Measurements from ENCODE around the gene PRKN. TPM values are rescaled to one million over a fixed set of nuclear protein-coding genes. Genes with fewer than 3 reads are reported as not detected.

PRKN gene
- total RNA-seq, 1 experiment from 2014 or later: 1.1 TPM

DNA sequence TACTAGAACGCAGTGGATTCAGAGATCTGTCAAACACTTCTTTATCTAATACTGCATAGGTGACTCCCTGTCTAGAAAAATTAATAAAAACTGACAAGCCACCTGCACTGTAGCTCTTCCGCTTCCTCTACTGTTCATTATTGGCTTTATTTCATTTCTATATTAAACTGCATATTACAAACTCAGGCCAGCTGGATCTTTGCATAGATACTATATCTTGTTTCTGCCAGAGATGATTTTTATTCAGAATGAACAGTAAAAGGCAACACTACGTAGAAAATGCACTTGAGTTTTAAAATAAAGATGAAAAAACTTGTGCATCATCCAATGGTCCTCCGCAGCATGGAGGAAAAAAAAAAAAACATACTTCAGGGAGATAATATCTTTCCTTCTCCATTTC, 508.3 kb downstream of the PRKN start:
- no peak for DNase-seq (ENCODE audit: low read depth)
- in situ Hi-C loops (cut with HindIII; ENCODE audit: low pct_unique_long_range_greater_than_20kb, low sequenced_read_pairs): no loop called here

GRCh38 chr6:162217811-162218493, 509.6 kb downstream of the PRKN start:
- in situ Hi-C loops (cut with HindIII; ENCODE audit: low pct_unique_long_range_greater_than_20kb, low sequenced_read_pairs): no loop called here
- DNase-seq (ENCODE audit: low read depth): no peak

- in situ Hi-C loops (cut with HindIII; ENCODE audit: low pct_unique_long_range_greater_than_20kb, low sequenced_read_pairs): no loop called here
- DNase-seq (ENCODE audit: low read depth): no peak
Measured at GRCh38 chr6:162217058-162217457, 510.5 kb downstream of the PRKN start.

GRCh38 chr6:162211777-162212176, 515.8 kb downstream of the PRKN start:
- DNase-seq (ENCODE audit: low read depth): no peak
- in situ Hi-C loops (cut with HindIII; ENCODE audit: low pct_unique_long_range_greater_than_20kb, low sequenced_read_pairs): no loop called here

- in situ Hi-C loops (cut with HindIII; ENCODE audit: low pct_unique_long_range_greater_than_20kb, low sequenced_read_pairs): no loop called here
- DNase-seq (ENCODE audit: low read depth): no peak
Measured at GRCh38 chr6:162211022-162211421, 516.5 kb downstream of the PRKN start.

- no peak for DNase-seq (ENCODE audit: low read depth)
- in situ Hi-C loops (cut with HindIII; ENCODE audit: low pct_unique_long_range_greater_than_20kb, low sequenced_read_pairs): no loop called here
Measured at GRCh38 chr6:162203287-162203686, 524.3 kb downstream of the PRKN start.

- DNase-seq (ENCODE audit: low read depth): no peak
- in situ Hi-C loops (cut with HindIII; ENCODE audit: low pct_unique_long_range_greater_than_20kb, low sequenced_read_pairs): no loop called here
Measured at GRCh38 chr6:162200945-162201690, 526.4 kb downstream of the PRKN start.

GRCh38 chr6:162200041-162200440, 527.5 kb downstream of the PRKN start:
- peak; percentile 44 for DNase-seq (ENCODE audit: low read depth)
- in situ Hi-C loops (cut with HindIII; ENCODE audit: low pct_unique_long_range_greater_than_20kb, low sequenced_read_pairs): no loop called here

- no peak for DNase-seq (ENCODE audit: low read depth)
- in situ Hi-C loops (cut with HindIII; ENCODE audit: low pct_unique_long_range_greater_than_20kb, low sequenced_read_pairs): no loop called here
Measured at GRCh38 chr6:162198925-162199324, 528.6 kb downstream of the PRKN start.

GRCh38 chr6:162198076-162198475, 529.5 kb downstream of the PRKN start:
- no peak for DNase-seq (ENCODE audit: low read depth)
- in situ Hi-C loops (cut with HindIII; ENCODE audit: low pct_unique_long_range_greater_than_20kb, low sequenced_read_pairs): no loop called here

GRCh38 chr6:162195441-162195840, 532.1 kb downstream of the PRKN start:
- no peak for DNase-seq (ENCODE audit: low read depth)
- in situ Hi-C loops (cut with HindIII; ENCODE audit: low pct_unique_long_range_greater_than_20kb, low sequenced_read_pairs): no loop called here

GRCh38 chr6:162190981-162191380, 536.6 kb downstream of the PRKN start:
- DNase-seq (ENCODE audit: low read depth): no peak
- in situ Hi-C loops (cut with HindIII; ENCODE audit: low pct_unique_long_range_greater_than_20kb, low sequenced_read_pairs): no loop called here

- no peak for DNase-seq (ENCODE audit: low read depth)
- in situ Hi-C loops (cut with HindIII; ENCODE audit: low pct_unique_long_range_greater_than_20kb, low sequenced_read_pairs): no loop called here
Measured at GRCh38 chr6:162187168-162187935, 540.2 kb downstream of the PRKN start.

DNA sequence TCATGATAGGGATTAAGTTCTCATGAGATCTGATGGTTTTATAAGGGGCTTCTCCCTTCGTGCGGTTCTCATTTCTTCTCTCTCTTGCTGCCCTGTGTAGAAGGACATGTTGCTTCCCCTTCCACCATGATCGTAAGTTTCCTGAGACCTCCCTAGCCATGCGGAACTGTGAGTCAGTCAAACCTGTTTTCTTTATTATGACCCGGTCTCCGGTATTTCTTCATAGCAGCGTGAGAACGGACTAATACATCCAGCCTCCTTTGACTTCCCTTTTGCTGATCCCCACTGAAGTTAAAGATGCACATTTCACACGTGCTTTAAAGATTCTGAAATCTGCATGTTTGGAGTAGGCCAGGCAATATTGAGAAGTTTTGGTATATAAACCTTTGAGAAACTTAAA, 543.1 kb downstream of the PRKN start:
- peak; percentile 36 for DNase-seq (ENCODE audit: low read depth)
- in situ Hi-C loops (cut with HindIII; ENCODE audit: low pct_unique_long_range_greater_than_20kb, low sequenced_read_pairs): no loop called here

DNA sequence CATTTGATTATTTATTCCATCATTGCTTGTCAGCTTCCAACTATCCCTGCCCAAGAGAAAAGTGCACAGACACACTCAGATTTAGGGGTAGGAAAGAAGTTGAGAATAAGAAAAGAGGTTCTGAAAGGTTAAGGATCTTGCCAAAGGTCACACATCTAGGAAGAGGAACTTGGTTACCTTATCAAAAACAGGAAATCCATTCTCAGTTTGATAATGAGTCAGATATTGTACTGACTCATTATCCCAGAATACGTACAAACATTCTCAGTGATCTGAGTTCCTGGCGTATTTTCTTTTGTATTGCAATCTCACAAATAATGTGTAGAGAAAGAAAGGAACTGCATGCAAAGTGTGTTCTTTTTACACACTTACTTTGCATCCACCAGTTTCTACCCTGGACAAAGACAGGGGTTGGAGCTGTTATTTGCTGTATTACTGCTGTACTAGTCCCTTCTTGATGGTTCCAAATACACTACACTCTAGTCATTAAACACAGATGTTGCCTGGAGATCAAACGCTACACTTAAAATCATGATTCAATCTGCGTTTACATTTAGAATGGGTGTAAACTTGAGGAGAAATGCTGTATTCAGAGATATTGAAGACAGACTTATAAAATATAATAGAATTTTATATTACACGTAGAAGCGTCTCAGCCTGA, 545.7 kb downstream of the PRKN start:
- in situ Hi-C loops (cut with HindIII; ENCODE audit: low pct_unique_long_range_greater_than_20kb, low sequenced_read_pairs): no loop called here
- no peak for DNase-seq (ENCODE audit: low read depth)

GRCh38 chr6:162181111-162181510, 546.5 kb downstream of the PRKN start:
- no peak for DNase-seq (ENCODE audit: low read depth)
- in situ Hi-C loops (cut with HindIII; ENCODE audit: low pct_unique_long_range_greater_than_20kb, low sequenced_read_pairs): no loop called here

DNA sequence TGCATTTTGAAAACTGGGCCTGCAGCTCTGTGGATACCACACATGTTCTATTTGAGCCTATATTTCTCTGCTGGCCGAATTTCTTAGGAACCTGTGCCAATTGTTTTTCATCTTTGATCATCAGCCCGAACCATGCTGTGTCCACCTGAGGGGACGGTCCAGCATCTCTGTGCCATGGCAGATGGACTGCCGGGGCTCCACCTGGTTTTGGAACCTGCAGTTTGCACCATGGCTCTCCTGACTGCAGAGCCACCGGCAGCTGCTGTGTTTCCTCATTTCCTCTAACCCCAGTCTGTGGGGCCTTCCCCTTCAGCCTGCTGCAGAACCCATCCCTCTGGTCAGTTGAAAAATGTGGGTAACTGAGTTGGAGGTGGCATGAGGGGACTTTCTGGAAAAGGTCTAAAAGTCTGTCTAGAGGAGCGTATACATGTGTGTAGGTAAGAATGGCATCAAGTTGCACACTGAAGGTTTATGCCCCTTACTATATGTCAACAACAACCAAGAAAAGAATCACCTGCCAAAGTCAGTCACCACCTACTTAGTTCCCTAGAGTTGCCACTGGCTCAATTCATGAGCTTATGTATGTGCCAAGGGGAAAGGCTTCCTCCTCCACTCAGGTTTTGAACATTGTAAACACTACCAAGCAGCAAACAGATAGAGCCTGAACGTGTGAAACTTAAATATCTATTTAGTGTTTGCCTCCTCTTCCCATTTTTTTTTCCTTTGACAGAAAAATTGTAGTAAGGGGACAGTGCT, 548.2 kb downstream of the PRKN start:
- in situ Hi-C loops (cut with HindIII; ENCODE audit: low pct_unique_long_range_greater_than_20kb, low sequenced_read_pairs): no loop called here
- DNase-seq (ENCODE audit: low read depth): no peak

GRCh38 chr6:162178666-162179065, 548.9 kb downstream of the PRKN start:
- DNase-seq (ENCODE audit: low read depth): no peak
- in situ Hi-C loops (cut with HindIII; ENCODE audit: low pct_unique_long_range_greater_than_20kb, low sequenced_read_pairs): no loop called here
